NCI-H2227 treated with DMSO at 0.1 percent for 48 hours (cell line): ENCODE measurements around the gene SPATA6L.
"Not testable (repeated sequence)": the region's sequence is repeated elsewhere in the genome, so short reads cannot be mapped to it uniquely, and the experiment has no call there.

Experiments used
- DNase-seq: peaks from one replicate; lab custom pipeline; 2025; lab: John Stamatoyannopoulos, UW

Gene SPATA6L

DNA sequence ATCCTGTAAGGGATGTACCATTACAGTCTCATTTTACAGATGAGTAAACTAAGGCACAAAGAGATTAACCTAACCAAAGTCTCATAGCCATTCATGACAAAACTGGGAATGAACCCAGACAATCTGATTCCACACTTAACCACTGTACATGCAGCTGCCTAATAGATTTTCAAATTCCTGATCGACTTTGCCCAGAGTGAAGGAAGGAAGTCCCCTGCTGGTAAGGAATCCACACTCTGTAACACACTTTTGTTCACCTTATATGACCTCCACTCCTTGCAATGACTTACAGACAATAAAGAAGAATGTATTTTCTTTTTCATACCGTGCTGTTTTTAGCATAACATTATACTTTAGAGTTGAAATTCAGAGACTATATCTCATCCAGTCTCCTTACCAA lies 35.4 kb downstream of the SPATA6L start:
- DNase-seq = no peak

DNA sequence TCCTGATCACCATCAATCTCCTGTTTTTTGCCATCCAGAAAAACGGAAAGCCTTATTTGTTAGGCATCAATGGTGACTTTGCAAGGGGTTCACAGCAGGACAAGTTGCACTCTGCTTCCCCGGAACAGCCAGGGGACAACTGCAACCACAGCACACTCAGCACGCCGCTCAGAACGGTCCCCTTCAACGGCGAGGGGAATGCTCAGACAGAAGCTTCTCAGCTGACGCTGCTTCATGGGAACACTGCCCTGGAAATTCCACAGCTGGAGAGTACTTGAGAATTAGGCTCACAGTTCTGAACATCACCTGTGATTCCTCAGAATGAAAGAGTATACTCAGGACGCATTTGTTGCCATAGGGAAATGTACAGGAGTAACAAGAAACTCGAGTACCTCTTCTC lies 44.3 kb downstream of the SPATA6L start:
- no peak for DNase-seq

DNA sequence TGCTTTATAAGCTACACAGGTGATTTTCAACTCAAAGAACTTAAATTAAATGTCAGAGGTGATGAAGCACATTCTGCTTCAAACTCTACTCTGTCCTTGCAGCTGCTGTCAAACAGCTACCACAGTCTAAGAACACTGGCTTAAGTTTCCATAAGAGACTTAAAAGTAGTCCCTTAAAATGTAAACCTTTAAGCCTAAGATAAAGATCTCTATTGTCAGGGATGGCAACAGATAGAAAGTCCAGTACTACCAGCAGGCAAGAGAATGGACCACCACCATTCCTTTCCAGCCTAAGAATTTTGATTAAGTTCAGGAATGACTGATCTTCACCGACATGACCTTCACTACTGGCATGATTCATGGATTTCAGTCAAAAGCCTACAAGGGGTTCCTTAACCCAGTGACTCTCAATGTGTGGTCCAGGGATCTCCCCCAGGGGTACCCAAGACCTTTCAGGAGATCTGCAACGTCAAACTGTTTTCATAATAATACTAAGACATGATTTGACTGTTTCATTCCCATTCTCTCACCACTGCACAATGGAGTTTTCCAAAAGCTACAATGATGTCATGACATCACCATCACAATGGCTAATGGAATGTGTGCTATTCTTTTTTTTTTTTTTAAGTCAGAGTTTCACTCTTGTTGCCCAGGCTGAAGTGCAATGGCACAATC lies 45.3 kb downstream of the SPATA6L start:
- no peak for DNase-seq

DNA sequence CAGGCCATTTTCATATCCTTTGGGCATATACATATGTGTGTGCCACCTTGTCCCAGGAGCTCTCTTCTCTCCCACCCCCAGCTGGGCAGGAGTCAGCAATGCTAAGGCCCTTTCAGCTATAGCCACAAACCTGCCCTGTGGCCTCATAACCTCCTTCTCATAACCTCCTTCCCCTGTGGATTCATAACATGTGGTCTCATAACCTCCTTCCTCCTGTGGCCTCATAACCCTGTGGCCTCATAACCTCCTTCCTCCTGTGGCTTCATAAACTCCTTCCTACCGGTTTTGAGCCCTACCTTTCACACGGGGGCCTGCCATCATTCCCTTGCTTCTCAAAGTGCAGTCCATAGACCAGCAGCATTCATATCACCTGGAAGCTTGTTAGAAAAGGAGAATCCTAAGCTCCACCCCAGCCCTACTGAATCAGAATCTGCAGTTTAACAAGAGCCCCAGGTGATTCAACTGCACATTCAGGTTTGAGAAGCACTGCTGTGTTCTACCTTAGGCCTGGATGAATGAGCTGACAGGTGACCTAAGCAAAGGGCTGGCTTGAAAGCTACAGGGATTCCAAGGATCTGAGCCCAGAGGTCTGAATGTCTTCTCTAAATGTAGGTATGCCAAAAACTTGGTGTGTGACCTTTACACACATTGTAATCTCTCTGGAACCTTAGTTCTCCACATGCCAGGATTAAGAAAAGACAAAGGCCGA lies 46.1 kb downstream of the SPATA6L start:
- no peak for DNase-seq

DNA sequence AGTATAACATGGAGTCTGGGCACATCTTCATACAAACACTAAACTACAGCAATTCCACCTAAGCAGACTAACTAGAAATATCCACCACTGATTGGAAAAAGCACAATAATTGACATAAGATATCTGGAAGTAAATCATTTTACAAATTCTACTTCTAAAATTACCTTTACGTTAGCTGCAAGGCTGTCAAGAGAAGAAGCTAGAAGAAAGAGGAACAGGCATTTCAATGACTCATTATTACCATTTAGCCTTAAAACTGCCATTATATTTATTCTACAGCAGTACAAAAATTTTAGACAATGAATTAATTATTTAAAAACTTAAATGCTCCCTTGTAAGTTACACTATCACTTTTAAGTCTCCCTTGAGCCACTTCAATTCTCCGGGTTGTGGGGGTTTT lies 47.6 kb downstream of the SPATA6L start:
- no peak for DNase-seq

DNA sequence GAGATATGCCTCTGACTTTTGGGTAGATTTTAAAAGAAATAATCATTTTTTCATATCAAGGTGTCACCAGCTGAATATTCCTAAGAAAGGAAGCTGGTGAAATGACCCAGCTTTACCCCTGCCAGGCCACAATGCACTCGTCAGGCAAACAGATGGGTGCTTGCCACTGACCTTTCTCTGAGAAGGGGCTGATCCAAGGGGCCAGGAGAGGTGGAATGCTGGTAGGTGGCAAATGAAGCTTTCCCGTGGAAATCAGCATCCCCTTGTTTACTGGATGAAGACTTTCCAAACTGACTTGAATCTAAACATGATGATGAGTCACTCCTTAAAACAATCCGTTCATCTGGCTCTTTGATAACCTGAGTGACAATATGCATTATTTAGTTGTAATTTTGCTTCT lies 48.5 kb downstream of the SPATA6L start:
- DNase-seq = no peak

DNA sequence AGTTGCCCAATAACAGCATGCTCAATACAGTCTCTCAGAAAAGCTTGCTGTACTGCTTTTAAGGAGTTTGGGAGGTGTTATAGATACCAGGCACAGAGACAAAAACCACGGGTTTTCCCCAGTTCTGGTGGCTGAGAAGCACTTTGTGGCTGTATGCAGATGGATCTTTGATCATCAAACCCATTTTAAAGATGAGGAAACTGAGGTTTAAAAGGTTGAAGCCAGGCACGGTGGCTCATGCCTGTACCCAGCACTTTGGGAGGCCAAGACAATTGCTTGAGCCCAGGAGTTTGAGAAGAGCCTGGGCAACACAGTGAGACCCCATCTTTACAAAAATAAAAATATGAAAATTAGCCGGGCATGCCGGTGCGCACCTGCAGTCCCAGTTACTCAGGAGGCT lies 50.5 kb downstream of the SPATA6L start:
- no peak for DNase-seq

DNA sequence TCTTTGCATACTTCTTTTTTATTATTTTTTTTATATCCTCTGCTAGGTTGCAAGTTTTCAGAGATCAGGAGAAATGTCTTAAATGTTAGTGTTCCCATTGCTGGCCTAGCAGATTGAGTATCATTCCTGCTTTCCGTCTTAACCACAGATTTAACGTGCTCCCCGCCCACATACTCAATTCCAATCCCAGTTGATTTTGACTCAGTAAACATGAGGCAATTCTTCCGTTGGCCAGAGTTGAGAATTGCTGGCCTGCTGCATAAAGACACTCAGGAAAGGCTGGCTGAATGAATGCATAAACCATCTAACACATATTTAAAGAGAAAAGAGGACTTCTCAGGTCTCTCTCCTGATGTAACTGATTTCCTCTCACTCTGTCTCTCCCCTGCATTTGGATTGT lies 51.0 kb downstream of the SPATA6L start:
- DNase-seq = no peak

DNA sequence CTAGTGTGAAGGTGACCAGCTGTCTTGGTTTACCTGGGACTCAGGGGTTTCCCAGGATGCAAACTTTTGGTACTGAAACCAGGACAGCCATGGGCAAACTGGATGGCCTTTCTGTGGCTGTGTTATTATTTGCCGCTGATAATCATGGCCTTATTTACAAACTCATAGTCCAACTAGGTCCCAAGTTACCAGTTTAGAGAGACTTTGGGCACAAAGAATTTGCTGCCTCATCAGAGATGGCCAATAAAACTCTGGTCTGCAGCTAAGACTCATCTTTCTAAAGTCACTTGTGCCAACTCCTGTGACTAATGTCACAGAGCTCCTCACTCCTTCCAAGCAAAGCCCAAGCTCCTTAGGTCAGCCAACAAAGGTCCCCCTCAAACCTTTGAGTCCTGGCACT lies 51.7 kb downstream of the SPATA6L start:
- no peak for DNase-seq

DNA sequence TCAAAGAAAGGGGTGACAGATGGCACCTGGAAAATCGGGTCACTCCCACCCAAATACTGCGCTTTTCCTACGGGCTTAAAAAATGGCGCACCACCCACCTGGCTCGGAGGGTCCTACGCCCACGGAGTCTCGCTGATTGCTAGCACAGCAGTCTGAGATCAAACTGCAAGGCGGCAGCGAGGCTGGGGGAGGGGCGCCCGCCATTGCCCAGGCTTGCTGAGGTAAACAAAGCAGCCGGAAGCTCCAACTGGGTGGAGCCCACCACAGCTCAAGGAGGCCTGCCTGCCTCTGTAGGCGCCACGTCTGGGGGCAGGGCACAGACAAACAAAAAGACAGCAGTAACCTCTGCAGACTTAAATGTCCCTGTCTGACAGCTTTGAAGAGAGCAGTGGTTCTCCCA lies 60.2 kb downstream of the SPATA6L start:
- not testable (repeated sequence) for DNase-seq

DNA sequence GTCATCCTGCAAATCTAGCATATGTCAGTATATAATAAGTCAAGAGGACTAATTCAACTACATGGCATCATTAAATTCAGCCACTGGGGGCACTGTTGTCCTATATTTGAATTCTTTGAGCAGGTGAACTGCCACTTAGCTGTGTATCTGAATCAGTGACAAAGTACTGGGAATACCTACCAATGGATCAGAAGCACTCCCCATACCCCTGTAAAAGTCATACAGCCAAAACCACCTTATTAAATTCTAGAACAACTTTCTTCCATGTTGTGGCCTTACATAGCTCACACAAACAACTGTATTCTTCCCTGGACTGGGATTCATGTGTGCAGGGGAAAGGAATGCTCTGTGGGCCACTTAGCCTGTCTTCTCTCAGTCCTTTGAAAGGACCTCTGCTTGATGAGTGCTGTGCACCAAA lies 61.6 kb downstream of the SPATA6L start:
- peak; percentile 43 for DNase-seq

DNA sequence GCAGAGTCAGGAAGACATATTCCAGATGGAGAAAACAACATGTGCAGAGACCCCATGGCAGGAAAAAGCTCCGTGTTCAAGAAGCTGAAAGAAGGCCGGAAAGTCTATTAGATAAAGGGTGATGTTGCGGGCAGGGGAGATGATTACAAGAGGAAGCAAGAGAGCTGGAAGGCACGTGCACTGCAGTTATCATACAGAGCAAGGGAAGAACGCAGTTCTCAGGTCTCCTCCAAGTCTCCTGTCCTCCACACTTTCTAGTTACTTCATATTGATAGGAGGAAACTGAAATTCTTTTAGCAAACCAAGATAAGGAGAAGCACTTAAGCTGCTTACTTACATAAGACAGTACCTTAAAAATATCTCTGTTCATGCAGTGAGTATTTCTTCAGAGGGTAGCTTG lies 62.5 kb downstream of the SPATA6L start:
- DNase-seq = no peak

DNA sequence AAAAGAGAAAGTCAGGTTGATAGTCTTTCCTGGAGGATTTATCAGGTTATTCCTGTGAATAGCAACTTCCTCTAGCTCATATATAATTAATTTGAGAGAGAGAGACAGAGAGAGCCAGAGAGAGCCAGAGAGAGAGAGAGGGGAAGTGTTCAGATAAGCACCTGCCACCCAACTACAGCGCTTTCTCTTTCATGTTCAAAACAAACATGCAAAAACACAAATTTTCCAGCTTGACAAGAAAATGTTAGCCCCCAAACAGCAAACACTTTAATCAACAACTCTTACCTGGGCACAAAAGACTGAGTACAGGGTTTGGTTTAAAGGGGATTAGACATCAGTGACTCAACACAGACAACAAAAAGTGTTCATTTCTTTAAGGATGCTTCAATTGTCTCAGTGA lies 65.9 kb downstream of the SPATA6L start:
- DNase-seq = no peak

DNA sequence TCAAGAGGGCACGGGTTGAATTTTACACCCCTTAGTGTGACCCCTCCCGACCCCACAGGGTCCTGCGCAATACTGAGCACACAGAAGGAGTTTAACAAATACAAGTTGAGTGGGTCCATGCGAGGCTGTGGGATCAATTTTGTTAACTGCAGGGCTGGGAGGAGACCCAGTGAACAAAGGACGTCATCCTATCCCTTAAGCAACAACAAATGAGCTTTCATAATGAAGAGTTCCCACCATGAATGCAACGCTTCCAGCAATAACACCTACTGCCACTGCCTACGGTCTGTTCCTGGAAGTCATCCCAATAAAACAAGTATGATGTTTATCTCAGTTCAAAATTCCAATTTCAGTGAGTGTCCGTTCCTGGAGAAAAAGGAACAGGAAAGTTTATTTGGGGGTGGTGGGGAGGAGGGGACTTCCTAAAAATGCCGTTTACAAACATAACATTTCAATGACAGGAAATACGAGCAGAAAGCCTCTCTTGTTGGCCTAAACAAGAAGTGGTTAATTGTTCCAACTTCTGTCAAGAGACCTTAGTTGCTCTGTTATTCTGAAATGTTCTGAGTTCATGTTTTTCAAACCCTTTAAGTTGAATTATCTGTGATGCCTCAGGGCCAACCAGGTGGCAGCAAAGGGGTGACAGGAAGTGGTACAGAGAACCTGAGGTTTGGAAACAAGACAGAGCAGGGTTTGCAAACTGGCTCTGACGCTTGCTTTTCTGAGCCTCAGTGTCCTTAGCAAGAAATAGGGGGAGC lies 69.9 kb downstream of the SPATA6L start:
- no peak for DNase-seq

DNA sequence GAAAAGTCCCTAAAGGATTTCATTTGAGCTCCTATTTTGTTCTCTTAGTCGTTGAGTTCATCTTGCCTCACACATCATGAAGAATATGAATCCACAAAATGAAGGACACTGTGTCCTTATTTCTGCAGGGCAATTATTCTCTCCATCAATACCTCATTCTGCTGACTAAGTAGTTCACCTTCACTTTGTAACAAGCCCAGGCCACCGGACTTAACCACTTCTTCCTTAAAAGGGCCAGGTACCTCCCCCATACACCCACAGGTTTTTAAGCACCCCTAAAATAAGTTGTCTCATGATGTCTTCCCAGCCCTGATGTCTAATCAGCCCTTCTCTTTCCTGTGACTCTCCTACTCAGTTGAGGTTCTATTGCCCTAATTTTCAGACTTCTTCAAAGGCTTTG lies 71.3 kb downstream of the SPATA6L start:
- DNase-seq = no peak

DNA sequence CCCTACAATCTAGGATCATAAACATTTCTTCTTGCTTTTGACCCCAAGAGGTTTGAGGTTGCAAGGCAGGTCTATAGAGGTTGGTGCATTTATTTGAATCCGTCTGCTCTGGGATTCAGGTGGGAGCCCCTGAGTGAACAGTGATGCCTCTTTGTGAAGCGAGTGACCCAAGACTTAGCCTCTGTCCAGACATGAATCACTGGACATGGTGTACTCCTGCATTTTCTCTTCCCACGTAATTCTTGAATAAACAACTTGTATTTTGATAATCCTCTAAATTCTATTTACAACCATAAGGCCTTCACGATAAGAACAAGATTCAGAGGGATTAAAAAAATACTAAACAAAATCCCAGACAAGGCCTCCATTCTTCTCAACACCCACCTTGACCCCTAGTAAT lies 71.7 kb downstream of the SPATA6L start:
- DNase-seq = no peak

DNA sequence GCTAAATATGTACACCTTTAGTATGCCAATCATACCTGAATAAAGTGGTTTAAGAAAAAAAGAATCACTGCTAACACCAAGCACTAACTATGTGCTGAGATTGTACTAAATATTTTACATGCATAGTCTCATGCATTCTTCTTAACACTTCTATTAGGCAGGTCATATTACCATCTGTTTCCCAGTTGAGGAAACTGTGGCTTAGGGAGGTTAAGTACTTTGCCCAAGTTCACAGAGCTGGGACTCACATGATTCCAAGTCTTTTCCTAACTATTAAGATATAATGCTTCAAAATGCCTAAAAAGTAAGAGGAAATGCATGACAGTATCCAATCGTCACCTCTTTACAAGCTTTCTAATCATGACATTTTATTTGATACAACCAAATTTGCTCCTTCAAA lies 73.4 kb downstream of the SPATA6L start:
- no peak for DNase-seq

DNA sequence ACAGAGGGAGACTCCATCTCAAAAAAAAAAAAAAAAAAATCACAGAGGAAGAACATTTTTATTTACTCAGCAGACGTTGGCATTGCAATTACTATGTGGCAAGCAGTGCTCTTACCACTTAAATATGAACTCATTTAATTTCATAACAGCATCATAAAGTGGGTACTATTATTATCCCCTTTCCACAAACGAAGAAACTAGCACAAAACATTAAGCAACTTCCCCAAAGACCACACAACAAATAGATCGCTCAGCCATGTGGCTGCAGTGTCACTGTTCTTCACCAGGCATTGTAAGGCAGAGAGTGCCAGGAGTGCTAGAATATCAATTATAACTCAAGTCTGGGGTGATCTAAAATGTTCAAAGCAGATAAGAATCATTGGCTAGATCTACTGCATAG lies 74.0 kb downstream of the SPATA6L start:
- DNase-seq = no peak

DNA sequence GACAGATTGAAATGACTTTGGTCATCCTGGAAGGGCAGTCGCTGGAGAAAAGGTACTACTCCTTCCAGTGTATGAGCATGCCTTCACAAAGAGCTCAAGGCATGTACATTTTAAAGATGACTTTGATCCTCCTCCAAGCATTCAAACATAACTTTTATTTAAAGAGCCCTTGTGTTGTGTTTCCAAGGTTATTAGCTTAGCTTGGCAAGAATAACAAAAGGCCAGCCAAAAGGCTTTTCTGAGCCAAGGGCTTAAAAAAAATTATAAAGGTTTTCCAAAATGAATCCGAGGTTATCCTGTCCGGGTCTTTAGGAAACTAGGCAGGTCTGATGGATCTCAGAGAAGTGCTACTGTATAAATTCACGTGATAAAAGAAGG lies 75.2 kb downstream of the SPATA6L start:
- no peak for DNase-seq

DNA sequence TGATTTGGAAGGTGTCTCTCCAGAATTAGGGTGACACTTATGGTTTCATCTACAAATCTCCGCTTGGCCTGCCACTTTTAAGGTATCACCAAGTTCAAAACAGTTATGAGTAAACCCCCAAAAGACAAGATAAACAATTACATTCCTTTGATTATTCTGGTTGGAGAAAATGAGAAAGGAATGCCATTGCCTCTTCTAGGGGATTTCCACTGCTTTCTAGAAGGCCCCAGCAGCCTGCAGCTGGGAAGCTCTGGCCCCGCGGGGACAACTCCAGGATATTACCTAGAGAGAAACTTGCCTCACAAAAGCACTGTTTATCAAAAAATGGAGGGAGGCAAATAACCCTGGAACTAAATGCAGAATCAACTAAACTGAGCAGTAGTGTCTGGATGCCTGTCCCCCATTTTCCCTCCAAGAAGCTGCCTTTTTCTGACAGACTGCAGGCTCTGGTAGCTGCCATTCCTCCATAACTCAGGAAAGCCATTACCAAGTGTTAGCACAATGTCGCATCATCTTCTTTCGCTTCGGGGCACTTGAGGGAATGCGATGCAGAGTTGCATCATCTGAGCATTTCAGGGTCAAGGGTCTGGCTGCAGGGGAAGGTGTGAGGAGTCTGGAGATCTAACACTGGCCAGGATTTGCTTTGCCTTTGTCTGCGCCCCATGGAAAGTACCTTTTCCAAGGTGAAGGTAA lies 75.7 kb downstream of the SPATA6L start:
- no peak for DNase-seq

DNA sequence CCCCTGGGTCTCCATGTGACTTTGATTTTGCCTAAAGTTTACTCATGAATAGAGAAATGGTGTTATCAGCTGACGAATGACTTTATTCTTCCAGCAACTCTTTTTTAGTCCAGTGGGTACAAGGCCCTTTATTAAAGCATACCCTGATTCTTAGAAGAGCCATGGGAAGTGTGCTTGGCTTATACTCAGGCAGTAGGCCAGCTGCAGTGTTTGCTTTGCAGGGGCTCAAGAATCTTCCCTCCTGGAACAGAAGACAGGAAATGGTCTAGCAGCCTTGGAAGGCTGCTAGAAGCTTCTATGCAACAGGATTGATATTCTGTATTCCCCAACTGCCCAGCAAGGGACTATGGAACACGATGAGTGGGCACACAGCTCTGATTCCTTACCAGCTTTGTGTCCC lies 77.6 kb downstream of the SPATA6L start:
- no peak for DNase-seq

DNA sequence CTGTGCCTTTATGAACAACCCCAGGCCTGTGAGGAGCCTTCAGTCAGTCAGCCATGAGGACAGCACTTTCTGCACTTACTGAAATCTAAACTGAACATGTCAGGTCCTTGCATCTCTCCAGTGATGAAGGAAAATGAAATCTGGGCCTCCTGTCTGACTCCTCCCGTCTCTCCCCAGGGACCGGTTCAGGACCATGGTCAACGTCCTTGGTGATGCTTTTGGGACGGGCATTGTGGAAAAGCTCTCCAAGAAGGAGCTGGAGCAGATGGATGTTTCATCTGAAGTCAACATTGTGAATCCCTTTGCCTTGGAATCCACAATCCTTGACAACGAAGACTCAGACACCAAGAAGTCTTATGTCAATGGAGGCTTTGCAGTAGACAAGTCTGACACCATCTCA lies 81.1 kb downstream of the SPATA6L start:
- no peak for DNase-seq

DNA sequence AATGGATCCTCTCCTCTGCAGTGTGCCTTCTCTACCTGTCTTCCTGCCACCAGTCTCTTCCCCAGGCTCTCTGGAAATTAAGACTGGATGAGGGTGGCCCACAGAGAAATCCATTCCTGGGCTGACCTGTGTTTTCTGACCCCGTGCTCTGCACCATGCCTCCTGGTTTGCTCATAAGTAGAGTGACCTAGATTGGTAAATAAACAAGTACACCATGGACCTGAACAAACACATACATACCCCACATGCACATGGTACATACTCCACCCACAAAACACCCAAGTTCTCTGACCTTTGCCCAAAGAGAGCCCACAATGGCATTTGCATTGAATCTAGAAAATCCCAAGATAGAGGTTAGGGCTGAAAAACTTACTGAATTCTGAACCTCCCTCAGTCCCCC lies 81.6 kb downstream of the SPATA6L start:
- no peak for DNase-seq
